ENCODE measurements around the gene PSENEN.

Gene PSENEN

DNA sequence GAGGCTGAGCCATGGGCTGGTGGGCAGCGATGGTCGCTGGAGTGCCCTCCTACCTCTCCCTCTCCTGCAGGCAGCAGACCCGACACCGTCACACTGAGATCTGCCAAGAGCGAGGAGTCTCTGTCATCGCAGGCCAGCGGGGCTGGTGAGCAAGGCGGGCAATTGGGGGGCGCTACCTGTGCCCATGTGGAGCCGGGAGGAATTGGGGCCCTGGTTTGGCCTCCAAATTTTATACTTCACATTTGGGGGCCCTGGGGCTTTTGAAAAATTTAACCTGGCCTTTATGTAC is 39.8 kb downstream of the PSENEN start:
- no peak overlapping the region for H2BK120ac ChIP-seq (ENCODE audit: low read depth, low read length)
- no peak overlapping the region for H2AK5ac ChIP-seq (ENCODE audit: low read length, severe bottlenecking)
- no peak overlapping the region for H3K4me2 ChIP-seq (ENCODE audit: low read length, poor library complexity, severe bottlenecking)
- H3K36me3 ChIP-seq (ENCODE audit: control insufficient read depth in 1 of 2, insufficient read depth in 2 of 2, low read depth in 1 of 2, low read length in 2 of 2): peaks cover 12 to 69% of the 10 kb centered on the region in 2 experiments
- H3K23ac ChIP-seq (ENCODE audit: low read length in 2 of 2): no peak overlapping the region
- no peak overlapping the region for H2BK5ac ChIP-seq (ENCODE audit: low read depth, low read length, poor library complexity, severe bottlenecking)
- no peak overlapping the region for H4K91ac ChIP-seq (ENCODE audit: low read length)
- no peak overlapping the region for H3K18ac ChIP-seq (ENCODE audit: low read depth in 1 of 2, low read length in 2 of 2)
- H3K14ac ChIP-seq (ENCODE audit: low read length in 2 of 2): no peak overlapping the region
- H4K8ac ChIP-seq (ENCODE audit: low read length): no peak overlapping the region
- WGBS: 85% methylated on average over 9 of the region's 10 CpGs
- H3K27ac ChIP-seq (ENCODE audit: low read length, poor library complexity, severe bottlenecking): no peak overlapping the region
- H2BK12ac ChIP-seq (ENCODE audit: low read length in 2 of 2): no peak overlapping the region
- peaks cover 14% of the 10 kb centered on the region for H3K4me1 ChIP-seq (ENCODE audit: control insufficient read depth, insufficient read depth, low read depth, low read length)
- no peak overlapping the region for H3K4me3 ChIP-seq (ENCODE audit: insufficient read depth in 1 of 2, low read depth in 1 of 2, low read length in 2 of 2)
- H3K27me3 ChIP-seq (ENCODE audit: control insufficient read depth in 1 of 2, insufficient read depth in 1 of 2, low read length in 2 of 2): no peaks in the 10 kb centered on the region
- H3K4ac ChIP-seq (ENCODE audit: low read depth in 1 of 2, low read length in 2 of 2): no peak overlapping the region
- no peak overlapping the region for H2AFZ ChIP-seq (ENCODE audit: low read depth, low read length)
- no peak overlapping the region for H3K9ac ChIP-seq (ENCODE audit: low read length)
- H3K79me1 ChIP-seq (replicated peaks; ENCODE audit: low read length, poor library complexity, severe bottlenecking): peaks cover 2% of the 10 kb centered on the region
- no peak overlapping the region for H2BK15ac ChIP-seq (ENCODE audit: low read depth, poor library complexity, severe bottlenecking)
- no peak for DNase-seq
- no peaks in the 10 kb centered on the region for H3K9me3 ChIP-seq (ENCODE audit: control insufficient read depth, low read length)

DNA sequence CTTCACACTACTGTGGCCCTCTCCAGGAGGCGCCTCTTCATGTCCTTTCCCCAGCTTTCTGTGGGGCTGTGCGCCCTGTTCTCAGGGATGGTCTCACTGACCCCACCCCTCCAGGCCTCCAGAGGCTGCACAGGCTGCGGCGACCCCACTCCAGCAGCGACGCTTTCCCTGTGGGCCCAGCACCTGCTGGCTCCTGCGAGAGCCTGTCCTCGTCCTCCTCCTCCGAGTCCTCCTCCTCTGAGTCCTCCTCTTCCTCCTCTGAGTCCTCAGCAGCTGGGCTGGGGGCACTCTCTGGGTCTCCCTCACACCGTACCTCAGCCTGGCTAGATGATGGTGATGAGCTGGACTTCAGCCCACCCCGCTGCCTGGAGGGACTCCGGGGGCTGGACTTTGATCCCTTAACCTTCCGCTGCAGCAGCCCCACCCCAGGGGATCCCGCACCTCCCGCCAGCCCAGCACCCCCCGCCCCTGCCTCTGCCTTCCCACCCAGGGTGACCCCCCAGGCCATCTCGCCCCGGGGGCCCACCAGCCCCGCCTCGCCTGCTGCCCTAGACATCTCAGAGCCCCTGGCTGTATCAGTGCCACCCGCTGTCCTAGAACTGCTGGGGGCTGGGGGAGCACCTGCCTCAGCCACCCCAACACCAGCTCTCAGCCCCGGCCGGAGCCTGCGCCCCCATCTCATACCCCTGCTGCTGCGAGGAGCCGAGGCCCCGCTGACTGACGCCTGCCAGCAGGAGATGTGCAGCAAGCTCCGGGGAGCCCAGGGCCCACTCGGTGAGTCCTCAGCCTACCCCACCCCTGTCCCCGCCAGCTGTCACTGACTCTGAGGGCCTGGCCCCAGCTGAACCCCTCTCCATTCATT is 41.1 kb downstream of the PSENEN start:
- Histone ChIP-seq H2BK15ac (ENCODE audit: low read depth, poor library complexity, severe bottlenecking) (no peak overlapping the region), H4K8ac (ENCODE audit: low read length) (no peak overlapping the region), H3K27me3 (ENCODE audit: control insufficient read depth in 1 of 2, insufficient read depth in 1 of 2, low read length in 2 of 2) (no peaks in the 10 kb centered on the region), H3K27ac (ENCODE audit: low read length, poor library complexity, severe bottlenecking) (no peak overlapping the region), H3K14ac (ENCODE audit: low read length in 2 of 2) (no peak overlapping the region), H3K9me3 (ENCODE audit: control insufficient read depth, low read length) (no peaks in the 10 kb centered on the region), H2BK120ac (ENCODE audit: low read depth, low read length) (no peak overlapping the region), H3K4ac (ENCODE audit: low read depth in 1 of 2, low read length in 2 of 2) (no peak overlapping the region), H3K4me3 (ENCODE audit: insufficient read depth in 1 of 2, low read depth in 1 of 2, low read length in 2 of 2) (no peak overlapping the region), H2BK5ac (ENCODE audit: low read depth, low read length, poor library complexity, severe bottlenecking) (no peak overlapping the region), H3K9ac (ENCODE audit: low read length) (no peak overlapping the region), H4K91ac (ENCODE audit: low read length) (no peak overlapping the region), H3K36me3 (ENCODE audit: control insufficient read depth in 1 of 2, insufficient read depth in 2 of 2, low read depth in 1 of 2, low read length in 2 of 2) (peaks cover 8 to 56% of the 10 kb centered on the region in 2 experiments), H3K18ac (ENCODE audit: low read depth in 1 of 2, low read length in 2 of 2) (no peak overlapping the region), H2AK5ac (ENCODE audit: low read length, severe bottlenecking) (no peak overlapping the region), H3K4me2 (ENCODE audit: low read length, poor library complexity, severe bottlenecking) (no peak overlapping the region), H2BK12ac (ENCODE audit: low read length in 2 of 2) (no peak overlapping the region), H3K4me1 (ENCODE audit: control insufficient read depth, insufficient read depth, low read depth, low read length) (peaks cover 16% of the 10 kb centered on the region), H3K79me1 (replicated peaks; ENCODE audit: low read length, poor library complexity, severe bottlenecking) (peaks cover 2% of the 10 kb centered on the region), H2AFZ (ENCODE audit: low read depth, low read length) (no peak overlapping the region), H3K23ac (ENCODE audit: low read length in 2 of 2) (no peak overlapping the region)
- no peak for DNase-seq
- 98% methylated on average over 27 of the region's 31 CpGs for WGBS

DNA sequence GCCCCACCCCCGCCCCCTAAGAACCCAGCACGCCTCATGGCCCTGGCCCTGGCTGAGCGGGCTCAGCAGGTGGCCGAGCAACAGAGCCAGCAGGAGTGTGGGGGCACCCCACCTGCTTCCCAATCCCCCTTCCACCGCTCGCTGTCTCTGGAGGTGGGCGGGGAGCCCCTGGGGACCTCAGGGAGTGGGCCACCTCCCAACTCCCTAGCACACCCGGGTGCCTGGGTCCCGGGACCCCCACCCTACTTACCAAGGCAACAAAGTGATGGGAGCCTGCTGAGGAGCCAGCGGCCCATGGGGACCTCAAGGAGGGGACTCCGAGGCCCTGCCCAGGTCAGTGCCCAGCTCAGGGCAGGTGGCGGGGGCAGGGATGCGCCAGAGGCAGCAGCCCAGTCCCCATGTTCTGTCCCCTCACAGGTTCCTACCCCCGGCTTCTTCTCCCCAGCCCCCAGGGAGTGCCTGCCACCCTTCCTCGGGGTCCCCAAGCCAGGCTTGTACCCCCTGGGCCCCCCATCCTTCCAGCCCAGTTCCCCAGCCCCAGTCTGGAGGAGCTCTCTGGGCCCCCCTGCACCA is 41.9 kb downstream of the PSENEN start:
- H2BK12ac ChIP-seq (ENCODE audit: low read length in 2 of 2): no peak overlapping the region
- no peak overlapping the region for H3K27ac ChIP-seq (ENCODE audit: low read length, poor library complexity, severe bottlenecking)
- peaks cover 2% of the 10 kb centered on the region for H3K79me1 ChIP-seq (replicated peaks; ENCODE audit: low read length, poor library complexity, severe bottlenecking)
- no peak overlapping the region for H3K4me3 ChIP-seq (ENCODE audit: insufficient read depth in 1 of 2, low read depth in 1 of 2, low read length in 2 of 2)
- no peak overlapping the region for H2AK5ac ChIP-seq (ENCODE audit: low read length, severe bottlenecking)
- no peaks in the 10 kb centered on the region for H3K9me3 ChIP-seq (ENCODE audit: control insufficient read depth, low read length)
- H2BK15ac ChIP-seq (ENCODE audit: low read depth, poor library complexity, severe bottlenecking): no peak overlapping the region
- no peak overlapping the region for H3K23ac ChIP-seq (ENCODE audit: low read length in 2 of 2)
- no peak overlapping the region for H3K18ac ChIP-seq (ENCODE audit: low read depth in 1 of 2, low read length in 2 of 2)
- DNase-seq: no peak
- no peaks in the 10 kb centered on the region for H3K27me3 ChIP-seq (ENCODE audit: control insufficient read depth in 1 of 2, insufficient read depth in 1 of 2, low read length in 2 of 2)
- H2BK120ac ChIP-seq (ENCODE audit: low read depth, low read length): no peak overlapping the region
- no peak overlapping the region for H4K8ac ChIP-seq (ENCODE audit: low read length)
- peaks cover 8 to 48% of the 10 kb centered on the region in 2 experiments for H3K36me3 ChIP-seq (ENCODE audit: control insufficient read depth in 1 of 2, insufficient read depth in 2 of 2, low read depth in 1 of 2, low read length in 2 of 2)
- 97% methylated on average over 15 of the region's 15 CpGs for WGBS
- H3K4me2 ChIP-seq (ENCODE audit: low read length, poor library complexity, severe bottlenecking): no peak overlapping the region
- no peak overlapping the region for H3K4ac ChIP-seq (ENCODE audit: low read depth in 1 of 2, low read length in 2 of 2)
- H3K4me1 ChIP-seq (ENCODE audit: control insufficient read depth, insufficient read depth, low read depth, low read length): peaks cover 16% of the 10 kb centered on the region
- H3K9ac ChIP-seq (ENCODE audit: low read length): no peak overlapping the region
- H4K91ac ChIP-seq (ENCODE audit: low read length): no peak overlapping the region
- no peak overlapping the region for H2BK5ac ChIP-seq (ENCODE audit: low read depth, low read length, poor library complexity, severe bottlenecking)
- no peak overlapping the region for H2AFZ ChIP-seq (ENCODE audit: low read depth, low read length)
- no peak overlapping the region for H3K14ac ChIP-seq (ENCODE audit: low read length in 2 of 2)

DNA sequence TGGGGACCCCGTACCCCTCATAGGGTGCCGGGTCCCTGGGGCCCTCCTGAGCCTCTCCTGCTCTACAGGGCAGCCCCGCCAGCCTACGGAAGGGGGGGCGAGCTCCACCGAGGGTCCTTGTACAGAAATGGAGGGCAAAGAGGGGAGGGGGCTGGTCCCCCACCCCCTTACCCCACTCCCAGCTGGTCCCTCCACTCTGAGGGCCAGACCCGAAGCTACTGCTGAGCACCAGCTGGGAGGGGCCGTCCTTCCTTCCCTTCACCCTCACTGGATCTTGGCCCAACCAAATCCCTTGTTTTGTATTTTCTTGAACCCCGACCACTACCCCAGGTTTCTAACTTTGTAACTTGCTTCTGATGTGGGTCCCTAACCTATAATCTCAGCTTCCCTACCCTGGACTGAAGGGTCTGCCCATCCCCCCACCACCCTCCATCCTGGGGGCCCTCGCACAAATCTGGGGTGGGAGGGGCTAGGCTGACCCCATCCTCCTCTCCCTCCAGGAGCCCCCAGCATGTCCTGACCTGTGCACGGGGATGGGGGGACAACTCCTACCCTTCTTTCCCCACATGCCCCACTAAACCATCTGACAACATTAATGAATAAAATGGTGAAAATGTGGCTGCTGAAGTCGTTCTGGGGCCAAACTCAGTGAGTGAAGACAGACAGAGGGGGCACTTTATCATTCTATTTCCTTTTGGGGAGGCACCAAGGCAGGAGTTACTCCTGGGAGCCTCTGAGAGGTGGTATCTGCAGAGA is 42.9 kb downstream of the PSENEN start:
- Histone ChIP-seq H3K36me3 (ENCODE audit: control insufficient read depth in 1 of 2, insufficient read depth in 2 of 2, low read depth in 1 of 2, low read length in 2 of 2) (peaks cover 0 to 38% of the 10 kb centered on the region in 2 experiments), H4K8ac (ENCODE audit: low read length) (no peak overlapping the region)

More for the DNA sequence above, 42.9 kb downstream of the PSENEN start:
- DNase-seq: no peak
- H2BK120ac ChIP-seq (ENCODE audit: low read depth, low read length): no peak overlapping the region
- H2BK15ac ChIP-seq (ENCODE audit: low read depth, poor library complexity, severe bottlenecking): no peak overlapping the region
- H3K4me1 ChIP-seq (ENCODE audit: control insufficient read depth, insufficient read depth, low read depth, low read length): peaks cover 16% of the 10 kb centered on the region
- no peaks in the 10 kb centered on the region for H3K27me3 ChIP-seq (ENCODE audit: control insufficient read depth in 1 of 2, insufficient read depth in 1 of 2, low read length in 2 of 2)
- no peak overlapping the region for H2AFZ ChIP-seq (ENCODE audit: low read depth, low read length)
- H4K91ac ChIP-seq (ENCODE audit: low read length): no peak overlapping the region
- no peak overlapping the region for H3K4me3 ChIP-seq (ENCODE audit: insufficient read depth in 1 of 2, low read depth in 1 of 2, low read length in 2 of 2)
- no peak overlapping the region for H2BK5ac ChIP-seq (ENCODE audit: low read depth, low read length, poor library complexity, severe bottlenecking)
- no peak overlapping the region for H3K23ac ChIP-seq (ENCODE audit: low read length in 2 of 2)
- no peak overlapping the region for H2BK12ac ChIP-seq (ENCODE audit: low read length in 2 of 2)
- H3K14ac ChIP-seq (ENCODE audit: low read length in 2 of 2): no peak overlapping the region
- H3K27ac ChIP-seq (ENCODE audit: low read length, poor library complexity, severe bottlenecking): no peak overlapping the region
- H3K9me3 ChIP-seq (ENCODE audit: control insufficient read depth, low read length): no peaks in the 10 kb centered on the region
- WGBS: 90% methylated on average over 11 of the region's 12 CpGs
- H2AK5ac ChIP-seq (ENCODE audit: low read length, severe bottlenecking): no peak overlapping the region
- no peak overlapping the region for H3K4me2 ChIP-seq (ENCODE audit: low read length, poor library complexity, severe bottlenecking)
- H3K9ac ChIP-seq (ENCODE audit: low read length): no peak overlapping the region
- no peak overlapping the region for H3K4ac ChIP-seq (ENCODE audit: low read depth in 1 of 2, low read length in 2 of 2)
- H3K79me1 ChIP-seq (replicated peaks; ENCODE audit: low read length, poor library complexity, severe bottlenecking): peaks cover 2% of the 10 kb centered on the region
- no peak overlapping the region for H3K18ac ChIP-seq (ENCODE audit: low read depth in 1 of 2, low read length in 2 of 2)

Measured in mesenchymal stem cell (in vitro differentiated cells and primary cell).